Mucosa of rectum (tissue), 2 donors: ENCODE data around the gene TMEM145.

ENCODE experiments used
- H3K27ac ChIP-seq, 2 donors: one replicate each; pipeline ENCODE4 v1.7.0; 2013; ENCODE audit warnings: inconsistent platforms in 2 of 2, low read depth in 2 of 2, low read length in 2 of 2
- H3K27me3 ChIP-seq, 2 donors: one replicate each; pipeline ENCODE4 v1.7.0; 2013; ENCODE audit warnings: low read length in 2 of 2; ENCODE audit not compliant: control insufficient read depth in 2 of 2, insufficient read depth in 2 of 2
- H3K36me3 ChIP-seq, 2 donors: one replicate each; pipeline ENCODE4 v1.7.0; 2013; ENCODE audit warnings: low read length in 2 of 2; ENCODE audit not compliant: control insufficient read depth in 2 of 2, insufficient read depth in 2 of 2
- H3K4me1 ChIP-seq, 2 donors: one replicate each; pipeline ENCODE4 v1.7.0; 2013; ENCODE audit warnings: low read length in 2 of 2, mild to moderate bottlenecking in 1 of 2; ENCODE audit not compliant: control insufficient read depth in 2 of 2, insufficient read depth in 2 of 2
- H3K4me3 ChIP-seq, 2 donors: one replicate each; pipeline ENCODE4 v1.7.0; 2013; ENCODE audit warnings: low read length in 2 of 2
- H3K9ac ChIP-seq, 2 donors: one replicate each; pipeline ENCODE4 v1.7.0; 2013; ENCODE audit warnings: low read length in 2 of 2, low read depth in 1 of 2, mild to moderate bottlenecking in 1 of 2
- H3K9me3 ChIP-seq, 2 donors: one replicate each; pipeline ENCODE4 v1.7.0; 2013; ENCODE audit warnings: low read length in 2 of 2; ENCODE audit not compliant: control insufficient read depth in 2 of 2
- donor health status: healthy.
- donor health status: Normal muscosa, but diverticular disease.

TMEM145 gene

DNA sequence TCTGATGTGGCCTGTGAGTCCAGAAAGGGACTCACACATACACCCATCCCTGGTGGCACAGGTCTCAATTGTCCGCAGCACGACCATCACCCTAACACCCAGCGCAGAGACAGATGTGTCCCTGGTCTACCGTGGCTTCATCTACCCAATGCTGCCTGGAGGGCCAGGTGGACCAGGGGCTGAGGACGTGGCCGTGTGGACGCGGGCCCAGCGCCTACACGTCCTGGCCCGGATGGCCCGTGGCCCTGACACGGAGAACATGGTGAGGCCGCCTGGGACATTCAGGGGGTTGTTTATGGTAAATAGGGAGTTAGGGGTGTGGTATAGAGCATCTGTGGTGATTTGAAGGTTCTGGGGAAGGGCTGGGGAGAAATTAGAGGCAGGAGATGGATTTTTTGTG, 35.1 kb downstream of the TMEM145 start:
- no peak overlapping the region for H3K9ac ChIP-seq

DNA sequence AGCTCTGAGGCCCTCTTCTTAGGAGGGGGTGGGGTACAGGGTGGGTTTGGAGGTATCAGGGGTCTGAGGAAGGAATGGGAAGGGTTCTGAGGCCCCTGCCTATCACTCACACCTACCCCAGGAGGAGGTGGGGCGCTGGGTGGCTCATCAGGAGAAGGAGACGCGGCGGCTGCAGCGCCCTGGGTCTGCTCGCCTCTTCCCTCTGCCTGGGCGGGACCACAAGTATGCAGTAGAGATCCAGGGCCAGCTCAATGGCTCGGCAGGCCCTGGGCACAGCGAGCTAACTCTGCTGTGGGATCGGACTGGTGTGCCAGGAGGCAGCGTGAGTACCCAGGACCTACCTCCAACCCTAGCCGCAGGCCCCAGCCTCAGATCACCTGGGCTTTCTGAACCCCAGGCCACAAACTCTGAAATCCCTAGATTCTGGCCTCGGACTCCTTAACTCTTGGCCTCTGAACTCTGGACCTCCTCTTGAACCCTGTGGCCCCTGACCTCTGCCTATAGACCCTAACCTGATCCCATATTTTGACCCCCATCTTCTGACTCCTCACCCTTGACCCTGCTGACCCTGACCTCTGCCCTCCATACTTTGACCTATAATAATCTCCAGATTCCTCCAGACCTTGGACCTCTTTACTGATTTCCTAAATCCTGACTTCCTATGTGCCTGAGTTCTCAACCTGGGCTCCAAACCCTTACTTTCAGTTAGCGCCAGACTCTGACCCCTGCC, 36.4 kb downstream of the TMEM145 start:
- Histone ChIP-seq H3K4me3 (no peak overlapping the region), H3K27me3 (no peaks in the 10 kb centered on the region), H3K27ac (no peak overlapping the region), H3K9me3 (no peaks in the 10 kb centered on the region), H3K36me3 (peaks cover 8 to 23% of the 10 kb centered on the region in 2 donors), H3K4me1 (no peaks in the 10 kb centered on the region), H3K9ac (no peak overlapping the region)

More for the DNA sequence above, 35.1 kb downstream of the TMEM145 start:
- no peak overlapping the region for H3K4me3 ChIP-seq
- peaks cover 6 to 17% of the 10 kb centered on the region in 2 donors for H3K36me3 ChIP-seq
- H3K27ac ChIP-seq: no peak overlapping the region
- H3K9me3 ChIP-seq: no peaks in the 10 kb centered on the region
- no peaks in the 10 kb centered on the region for H3K27me3 ChIP-seq
- H3K4me1 ChIP-seq: no peaks in the 10 kb centered on the region

DNA sequence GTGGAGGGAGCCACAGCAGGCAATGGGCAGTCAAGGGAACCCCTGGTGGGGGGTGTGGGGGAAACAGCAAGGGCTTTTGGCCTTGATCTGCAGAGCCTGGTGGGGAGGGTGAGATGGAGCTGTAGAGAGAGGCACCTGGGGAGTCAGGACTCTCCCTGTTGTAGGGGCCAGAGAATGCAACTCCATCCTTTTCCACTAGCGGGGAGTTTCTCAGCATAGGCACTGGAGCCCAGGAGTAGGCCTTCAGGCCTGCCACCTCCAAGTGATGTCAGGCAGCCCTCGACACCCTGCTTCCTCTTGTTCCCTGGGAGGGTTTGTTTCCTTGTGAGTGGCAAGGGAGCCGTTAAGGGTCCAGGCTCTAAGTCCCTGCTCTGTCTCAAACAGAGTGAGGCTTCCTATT, 37.3 kb downstream of the TMEM145 start:
- H3K36me3 ChIP-seq: peaks cover 8 to 27% of the 10 kb centered on the region in 2 donors
- H3K9me3 ChIP-seq: no peaks in the 10 kb centered on the region
- H3K4me3 ChIP-seq: no peak overlapping the region
- H3K9ac ChIP-seq: no peak overlapping the region
- no peaks in the 10 kb centered on the region for H3K4me1 ChIP-seq
- H3K27me3 ChIP-seq: no peaks in the 10 kb centered on the region
- no peak overlapping the region for H3K27ac ChIP-seq

DNA sequence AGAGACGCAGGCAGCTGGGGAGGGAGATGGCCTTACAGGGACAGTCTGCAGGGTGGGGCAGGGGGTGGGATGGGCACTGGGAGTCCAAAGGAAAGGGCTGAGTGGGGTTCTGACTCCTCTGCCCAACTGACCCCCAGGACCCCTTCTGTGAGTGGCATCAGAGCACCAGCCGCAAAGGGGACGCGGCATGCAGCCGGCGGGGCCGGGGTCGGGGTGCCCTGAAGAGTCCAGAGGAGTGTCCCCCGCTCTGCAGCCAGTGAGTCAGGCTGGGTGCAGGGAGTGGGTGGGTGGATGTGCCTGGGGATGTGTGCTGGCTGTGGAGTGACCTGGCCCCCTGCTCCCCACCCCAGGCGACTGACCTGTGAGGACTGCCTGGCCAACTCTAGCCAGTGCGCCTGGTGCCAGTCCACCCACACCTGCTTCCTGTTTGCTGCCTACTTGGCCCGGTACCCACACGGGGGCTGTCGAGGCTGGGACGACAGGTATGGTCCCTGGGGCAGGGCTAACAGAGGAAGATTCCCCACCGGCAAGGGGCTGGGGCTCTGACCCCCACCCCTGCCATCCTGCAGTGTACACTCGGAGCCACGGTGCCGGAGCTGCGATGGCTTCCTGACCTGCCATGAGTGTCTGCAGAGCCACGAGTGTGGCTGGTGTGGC, 38.1 kb downstream of the TMEM145 start:
- Histone ChIP-seq H3K9me3 (no peaks in the 10 kb centered on the region), H3K27me3 (no peaks in the 10 kb centered on the region), H3K9ac (no peak overlapping the region), H3K4me3 (no peak overlapping the region), H3K36me3 (peaks cover 11 to 26% of the 10 kb centered on the region in 2 donors), H3K4me1 (no peaks in the 10 kb centered on the region), H3K27ac (no peak overlapping the region)

DNA sequence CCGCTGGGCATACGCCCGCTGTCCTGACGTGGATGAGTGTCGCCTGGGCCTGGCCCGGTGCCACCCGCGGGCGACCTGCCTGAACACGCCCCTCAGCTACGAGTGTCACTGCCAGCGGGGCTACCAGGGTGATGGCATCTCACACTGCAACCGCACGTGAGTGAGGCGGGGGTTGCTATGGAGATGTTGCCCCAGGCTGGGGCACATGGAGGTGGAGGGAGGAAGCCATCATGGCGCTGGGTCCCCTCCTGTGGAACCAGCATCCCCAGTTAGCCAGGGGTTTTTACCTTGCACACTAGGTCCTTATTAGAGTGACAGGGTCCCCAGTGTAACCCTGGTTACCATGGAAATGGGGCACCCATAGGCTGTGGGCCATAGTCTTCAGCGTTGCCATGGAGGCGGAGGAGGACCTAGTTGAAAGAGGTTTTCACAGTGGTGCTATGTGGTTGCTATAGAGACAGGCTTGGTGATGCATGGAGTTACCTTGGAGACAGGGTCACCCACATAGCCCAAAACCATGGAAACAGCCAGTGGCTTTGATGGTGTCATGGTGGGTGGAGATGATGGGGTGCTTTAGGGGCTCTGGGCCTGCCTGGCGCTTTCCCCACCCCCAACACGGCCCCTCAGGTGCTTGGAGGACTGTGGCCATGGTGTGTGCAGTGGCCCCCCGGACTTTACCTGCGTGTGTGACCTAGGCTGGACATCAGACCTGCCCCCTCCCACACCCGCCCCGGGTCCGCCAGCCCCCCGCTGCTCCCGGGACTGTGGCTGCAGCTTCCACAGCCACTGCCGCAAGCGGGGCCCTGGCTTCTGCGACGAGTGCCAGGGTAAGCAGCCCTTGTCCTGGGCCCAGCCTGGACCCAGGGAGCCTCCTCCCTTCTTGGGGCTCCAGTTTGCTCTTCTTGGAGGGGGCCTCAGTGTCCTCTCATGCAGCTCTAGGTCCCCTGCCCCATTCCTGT, 39.5 kb downstream of the TMEM145 start:
- Histone ChIP-seq H3K27ac (no peak overlapping the region), H3K4me3 (no peak overlapping the region), H3K9me3 (no peaks in the 10 kb centered on the region), H3K27me3 (no peaks in the 10 kb centered on the region), H3K4me1 (no peaks in the 10 kb centered on the region), H3K36me3 (peaks cover 20 to 35% of the 10 kb centered on the region in 2 donors), H3K9ac (no peak overlapping the region)

DNA sequence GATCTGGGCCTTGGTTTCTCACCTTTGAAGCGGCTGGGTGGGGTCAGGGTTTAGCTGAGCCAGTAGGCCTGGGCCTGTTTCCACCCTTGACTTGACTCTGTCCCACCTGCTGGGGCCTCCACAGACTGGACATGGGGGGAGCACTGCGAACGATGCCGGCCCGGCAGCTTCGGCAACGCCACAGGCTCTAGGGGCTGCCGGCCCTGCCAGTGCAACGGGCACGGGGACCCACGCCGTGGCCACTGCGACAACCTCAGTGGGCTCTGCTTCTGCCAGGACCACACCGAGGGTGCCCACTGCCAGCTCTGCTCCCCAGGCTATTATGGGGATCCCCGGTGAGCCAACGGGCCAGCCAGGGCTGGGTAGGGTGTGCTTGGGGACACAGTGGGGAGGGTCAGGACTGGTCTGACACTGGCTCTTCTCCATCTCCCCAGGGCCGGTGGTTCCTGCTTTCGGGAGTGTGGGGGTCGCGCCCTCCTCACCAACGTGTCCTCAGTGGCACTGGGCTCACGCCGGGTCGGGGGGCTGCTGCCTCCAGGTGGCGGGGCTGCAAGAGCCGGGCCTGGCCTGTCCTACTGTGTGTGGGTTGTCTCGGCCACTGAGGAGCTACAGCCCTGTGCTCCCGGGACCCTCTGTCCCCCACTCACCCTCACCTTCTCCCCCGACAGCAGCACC, 40.4 kb downstream of the TMEM145 start:
- no peak overlapping the region for H3K4me3 ChIP-seq

DNA sequence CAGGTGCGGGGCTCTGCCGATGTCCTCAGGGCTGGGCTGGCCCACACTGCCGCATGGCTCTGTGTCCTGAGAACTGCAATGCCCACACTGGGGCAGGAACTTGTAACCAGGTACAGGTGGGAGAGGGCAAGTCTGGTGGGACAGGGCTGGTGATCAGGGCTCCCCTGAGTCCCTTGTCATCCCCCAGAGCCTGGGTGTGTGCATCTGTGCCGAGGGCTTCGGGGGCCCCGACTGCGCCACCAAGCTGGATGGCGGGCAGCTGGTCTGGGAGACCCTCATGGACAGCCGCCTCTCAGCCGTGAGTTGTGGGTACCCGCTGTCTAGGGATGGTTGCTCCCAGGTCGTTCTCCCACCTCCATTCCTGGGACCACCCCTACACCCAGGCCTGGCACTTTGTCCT, 42.8 kb downstream of the TMEM145 start:
- H3K36me3 ChIP-seq: peaks cover 20 to 34% of the 10 kb centered on the region in 2 donors
- H3K9ac ChIP-seq: no peak overlapping the region
- no peaks in the 10 kb centered on the region for H3K4me1 ChIP-seq

More for the DNA sequence above, 40.4 kb downstream of the TMEM145 start:
- Histone ChIP-seq H3K9me3 (no peaks in the 10 kb centered on the region), H3K27me3 (no peaks in the 10 kb centered on the region), H3K27ac (no peak overlapping the region), H3K9ac (no peak overlapping the region), H3K4me1 (no peaks in the 10 kb centered on the region), H3K36me3 (peaks cover 20 to 33% of the 10 kb centered on the region in 2 donors)

DNA sequence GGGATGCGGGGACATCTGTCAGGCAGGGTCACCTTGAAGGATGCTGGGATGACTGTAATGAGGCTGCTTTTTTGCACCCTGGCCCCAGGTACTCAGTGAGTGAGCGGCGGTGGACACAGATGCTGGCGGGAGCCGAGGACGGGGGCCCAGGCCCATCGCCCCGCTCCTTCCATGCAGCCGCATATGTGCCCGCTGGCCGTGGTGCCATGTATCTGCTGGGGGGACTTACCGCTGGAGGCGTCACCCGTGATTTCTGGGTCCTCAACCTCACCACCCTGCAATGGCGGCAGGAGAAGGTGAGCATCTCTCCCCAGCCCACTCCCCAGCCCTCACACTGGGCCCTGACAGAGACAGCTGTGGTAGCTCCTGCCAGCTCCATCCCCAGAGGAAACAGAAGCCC, 43.6 kb downstream of the TMEM145 start:
- Histone ChIP-seq H3K9ac (no peak overlapping the region), H3K4me1 (no peaks in the 10 kb centered on the region), H3K9me3 (no peaks in the 10 kb centered on the region), H3K4me3 (no peak overlapping the region), H3K27ac (no peak overlapping the region), H3K27me3 (no peaks in the 10 kb centered on the region), H3K36me3 (peaks cover 20 to 37% of the 10 kb centered on the region in 2 donors)

More for the DNA sequence above, 42.8 kb downstream of the TMEM145 start:
- Histone ChIP-seq H3K4me3 (no peak overlapping the region), H3K27ac (no peak overlapping the region), H3K27me3 (no peaks in the 10 kb centered on the region), H3K9me3 (no peaks in the 10 kb centered on the region)

DNA sequence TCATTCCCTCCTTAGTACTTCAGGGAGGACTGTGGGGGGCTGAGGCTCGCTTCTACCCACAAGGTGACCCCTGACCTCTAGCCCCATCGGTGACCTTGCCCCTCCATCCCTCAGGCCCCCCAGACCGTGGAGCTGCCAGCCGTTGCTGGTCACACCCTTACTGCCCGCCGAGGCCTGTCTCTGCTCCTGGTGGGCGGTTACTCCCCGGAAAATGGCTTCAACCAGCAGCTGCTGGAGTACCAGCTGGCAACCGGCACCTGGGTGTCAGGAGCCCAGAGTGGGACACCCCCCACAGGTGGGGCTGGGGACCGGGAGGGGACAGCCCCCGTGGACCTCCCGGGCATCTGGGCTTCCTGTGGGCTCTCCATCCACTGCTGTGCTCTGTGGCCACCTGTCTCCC, 44.2 kb downstream of the TMEM145 start:
- peaks cover 19 to 37% of the 10 kb centered on the region in 2 donors for H3K36me3 ChIP-seq
- no peaks in the 10 kb centered on the region for H3K9me3 ChIP-seq
- H3K9ac ChIP-seq: no peak overlapping the region
- H3K27ac ChIP-seq: no peak overlapping the region
- no peak overlapping the region for H3K4me3 ChIP-seq
- no peaks in the 10 kb centered on the region for H3K27me3 ChIP-seq
- no peaks in the 10 kb centered on the region for H3K4me1 ChIP-seq
